Cerebellar nuclear complex (tissue), 1 donor: ENCODE results near the gene DYSF.
"Not testable (repeated sequence)": the region's sequence is repeated elsewhere in the genome, so short reads cannot be mapped to it uniquely, and the experiment has no call there.

ENCODE experiments used
- DNase-seq, 2 experiments: peaks; one replicate each; lab custom pipeline; 2025; lab: John Stamatoyannopoulos, UW

DYSF gene

GRCh38 chr2:71658256-71658655, 204.9 kb downstream of the DYSF start:
- not testable (repeated sequence) for DNase-seq

- no peak for DNase-seq
Observed at GRCh38 chr2:71658771-71659170, 205.4 kb downstream of the DYSF start.

GRCh38 chr2:71659868-71660518, 206.6 kb downstream of the DYSF start:
- no peak for DNase-seq

GRCh38 chr2:71661782-71662181, 208.4 kb downstream of the DYSF start:
- DNase-seq, result no peak

GRCh38 chr2:71662665-71663394, 209.5 kb downstream of the DYSF start:
- no peak for DNase-seq

- DNase-seq, result no peak
Observed at GRCh38 chr2:71664161-71664560, 210.8 kb downstream of the DYSF start.

- DNase-seq, result no peak
Observed at GRCh38 chr2:71665168-71666093, 212.1 kb downstream of the DYSF start.

GRCh38 chr2:71666094-71666474, 212.7 kb downstream of the DYSF start:
- no peak for DNase-seq

GRCh38 chr2:71667256-71668182, 214.2 kb downstream of the DYSF start:
- DNase-seq, result no peak

- no peak for DNase-seq
Observed at GRCh38 chr2:71668326-71669057, 215.1 kb downstream of the DYSF start.

GRCh38 chr2:71669058-71669456, 215.7 kb downstream of the DYSF start:
- DNase-seq, result no peak

- DNase-seq, result no peak
Observed at GRCh38 chr2:71669628-71670429, 216.5 kb downstream of the DYSF start.

GRCh38 chr2:71670430-71670795, 217.1 kb downstream of the DYSF start:
- DNase-seq, result no peak

GRCh38 chr2:71671203-71671854, 218.0 kb downstream of the DYSF start:
- DNase-seq, result no peak

- no peak for DNase-seq
Observed at GRCh38 chr2:71671895-71672825, 218.8 kb downstream of the DYSF start.

- no peak for DNase-seq
Observed at GRCh38 chr2:71672826-71673795, 219.8 kb downstream of the DYSF start.

GRCh38 chr2:71674158-71674851, 220.9 kb downstream of the DYSF start:
- DNase-seq, result no peak
